Measurements from ENCODE around the gene SDC4.

Gene SDC4

GRCh38 chr20:45299786-45300185 lies 48.4 kb downstream of the SDC4 start:
- no peaks in the 10 kb centered on the region for H3K9me3 ChIP-seq (ENCODE audit: insufficient read depth, low read depth, low read length)
- no peaks in the 10 kb centered on the region for H4K20me1 ChIP-seq (ENCODE audit: insufficient read depth, low read length, poor library complexity, severe bottlenecking)
- no peaks in the 10 kb centered on the region for H3K27me3 ChIP-seq (ENCODE audit: insufficient read depth, low read length, poor library complexity, severe bottlenecking)
- no peaks in the 10 kb centered on the region for H3K9me2 ChIP-seq (replicated peaks; ENCODE audit: low read depth, low read length)
- H3K79me2 ChIP-seq (ENCODE audit: insufficient read depth, low read length): no peaks in the 10 kb centered on the region
- TF ChIP-seq CTCF (conservative IDR thresholded peaks at IDR 0.05; ENCODE audit: low read length) (no peak), EZH2phosphoT487 (IDR thresholded peaks at IDR 0.05; ENCODE audit: borderline replicate concordance) (no peak)
- no peak overlapping the region for H3K9ac ChIP-seq (ENCODE audit: low read depth, low read length, poor library complexity, severe bottlenecking)
- H3K36me3 ChIP-seq (ENCODE audit: insufficient read depth, low read length): no peaks in the 10 kb centered on the region
- H3F3A ChIP-seq (ENCODE audit: low read depth): no peaks in the 10 kb centered on the region
- no peaks in the 10 kb centered on the region for H3K4me1 ChIP-seq (ENCODE audit: insufficient read depth, low read length, poor library complexity, severe bottlenecking)
- H2AFZ ChIP-seq (ENCODE audit: low read length): no peak overlapping the region
- H3K4me3 ChIP-seq (ENCODE audit: low read length, poor library complexity, severe bottlenecking): no peak overlapping the region
- H3K4me2 ChIP-seq (ENCODE audit: low read depth, low read length, poor library complexity, severe bottlenecking): no peak overlapping the region

- Histone ChIP-seq H3K4me1 (ENCODE audit: insufficient read depth, low read length, poor library complexity, severe bottlenecking) (no peaks in the 10 kb centered on the region), H3K9ac (ENCODE audit: low read depth, low read length, poor library complexity, severe bottlenecking) (no peak overlapping the region), H3F3A (ENCODE audit: low read depth) (no peaks in the 10 kb centered on the region), H3K9me3 (ENCODE audit: insufficient read depth, low read depth, low read length) (no peaks in the 10 kb centered on the region), H4K20me1 (ENCODE audit: insufficient read depth, low read length, poor library complexity, severe bottlenecking) (no peaks in the 10 kb centered on the region), H3K4me2 (ENCODE audit: low read depth, low read length, poor library complexity, severe bottlenecking) (no peak overlapping the region), H3K27me3 (ENCODE audit: insufficient read depth, low read length, poor library complexity, severe bottlenecking) (no peaks in the 10 kb centered on the region), H2AFZ (ENCODE audit: low read length) (no peak overlapping the region), H3K79me2 (ENCODE audit: insufficient read depth, low read length) (no peaks in the 10 kb centered on the region), H3K4me3 (ENCODE audit: low read length, poor library complexity, severe bottlenecking) (no peak overlapping the region), H3K36me3 (ENCODE audit: insufficient read depth, low read length) (no peaks in the 10 kb centered on the region), H3K9me2 (replicated peaks; ENCODE audit: low read depth, low read length) (no peaks in the 10 kb centered on the region)
- no peak for TF ChIP-seq CTCF (conservative IDR thresholded peaks at IDR 0.05; ENCODE audit: low read length)
- no peak for TF ChIP-seq EZH2phosphoT487 (IDR thresholded peaks at IDR 0.05; ENCODE audit: borderline replicate concordance)
These were observed 50.3 kb downstream of the SDC4 start for GRCh38 chr20:45297786-45298497.

- Histone ChIP-seq H3K9ac (ENCODE audit: low read depth, low read length, poor library complexity, severe bottlenecking) (no peak overlapping the region), H3K79me2 (ENCODE audit: insufficient read depth, low read length) (no peaks in the 10 kb centered on the region), H3K36me3 (ENCODE audit: insufficient read depth, low read length) (no peaks in the 10 kb centered on the region), H4K20me1 (ENCODE audit: insufficient read depth, low read length, poor library complexity, severe bottlenecking) (no peaks in the 10 kb centered on the region), H3K4me3 (ENCODE audit: low read length, poor library complexity, severe bottlenecking) (no peak overlapping the region), H3K4me2 (ENCODE audit: low read depth, low read length, poor library complexity, severe bottlenecking) (no peak overlapping the region), H3K9me2 (replicated peaks; ENCODE audit: low read depth, low read length) (no peaks in the 10 kb centered on the region), H3K9me3 (ENCODE audit: insufficient read depth, low read depth, low read length) (no peaks in the 10 kb centered on the region), H3K4me1 (ENCODE audit: insufficient read depth, low read length, poor library complexity, severe bottlenecking) (no peaks in the 10 kb centered on the region), H3F3A (ENCODE audit: low read depth) (no peaks in the 10 kb centered on the region), H2AFZ (ENCODE audit: low read length) (no peak overlapping the region), H3K27me3 (ENCODE audit: insufficient read depth, low read length, poor library complexity, severe bottlenecking) (no peaks in the 10 kb centered on the region)
- no peak for TF ChIP-seq EZH2phosphoT487 (IDR thresholded peaks at IDR 0.05; ENCODE audit: borderline replicate concordance)
These were observed 53.6 kb downstream of the SDC4 start for GRCh38 chr20:45294659-45295058.

- Histone ChIP-seq H3K9ac (ENCODE audit: low read depth, low read length, poor library complexity, severe bottlenecking) (no peak overlapping the region), H3F3A (ENCODE audit: low read depth) (no peaks in the 10 kb centered on the region), H2AFZ (ENCODE audit: low read length) (no peak overlapping the region), H3K9me2 (replicated peaks; ENCODE audit: low read depth, low read length) (no peaks in the 10 kb centered on the region), H3K9me3 (ENCODE audit: insufficient read depth, low read depth, low read length) (no peaks in the 10 kb centered on the region), H3K4me2 (ENCODE audit: low read depth, low read length, poor library complexity, severe bottlenecking) (no peak overlapping the region), H3K27me3 (ENCODE audit: insufficient read depth, low read length, poor library complexity, severe bottlenecking) (no peaks in the 10 kb centered on the region), H3K4me1 (ENCODE audit: insufficient read depth, low read length, poor library complexity, severe bottlenecking) (no peaks in the 10 kb centered on the region), H4K20me1 (ENCODE audit: insufficient read depth, low read length, poor library complexity, severe bottlenecking) (no peaks in the 10 kb centered on the region), H3K79me2 (ENCODE audit: insufficient read depth, low read length) (no peaks in the 10 kb centered on the region), H3K4me3 (ENCODE audit: low read length, poor library complexity, severe bottlenecking) (no peak overlapping the region), H3K36me3 (ENCODE audit: insufficient read depth, low read length) (no peaks in the 10 kb centered on the region)
- TF ChIP-seq CTCF (conservative IDR thresholded peaks at IDR 0.05; ENCODE audit: low read length): no peak
- no peak for TF ChIP-seq EZH2phosphoT487 (IDR thresholded peaks at IDR 0.05; ENCODE audit: borderline replicate concordance)
These were observed 54.2 kb downstream of the SDC4 start for GRCh38 chr20:45294003-45294368.

All from Loucy (cell line).